ENCODE data around the gene MESP2.

Gene MESP2

GRCh38 chr15:89820666-89821611 lies 44.8 kb downstream of the MESP2 start:
- peak; percentile 40 for DNase-seq

DNA sequence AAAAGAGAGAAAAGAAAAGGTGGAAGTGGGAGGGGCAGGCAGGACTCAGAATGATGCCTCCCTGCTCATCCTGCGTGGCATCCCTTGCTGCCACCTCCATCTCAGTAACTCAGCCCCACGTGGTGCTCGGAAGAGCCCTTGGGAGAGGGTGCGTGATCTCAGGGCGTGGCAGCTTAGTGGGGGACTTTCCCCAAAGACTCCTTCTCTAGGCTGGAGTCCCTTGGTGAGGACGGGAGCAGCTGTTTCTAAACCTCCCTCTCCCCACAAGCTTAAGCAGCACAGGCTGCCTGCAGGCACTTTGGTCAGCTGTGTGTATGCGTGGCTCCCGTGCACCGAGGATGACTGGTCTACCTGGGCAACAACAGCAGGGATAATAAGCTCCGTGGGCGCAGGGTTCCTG lies 45.9 kb downstream of the MESP2 start:
- DNase-seq: no peak

GRCh38 chr15:89822611-89822950 lies 46.4 kb downstream of the MESP2 start:
- no peak for DNase-seq

DNA sequence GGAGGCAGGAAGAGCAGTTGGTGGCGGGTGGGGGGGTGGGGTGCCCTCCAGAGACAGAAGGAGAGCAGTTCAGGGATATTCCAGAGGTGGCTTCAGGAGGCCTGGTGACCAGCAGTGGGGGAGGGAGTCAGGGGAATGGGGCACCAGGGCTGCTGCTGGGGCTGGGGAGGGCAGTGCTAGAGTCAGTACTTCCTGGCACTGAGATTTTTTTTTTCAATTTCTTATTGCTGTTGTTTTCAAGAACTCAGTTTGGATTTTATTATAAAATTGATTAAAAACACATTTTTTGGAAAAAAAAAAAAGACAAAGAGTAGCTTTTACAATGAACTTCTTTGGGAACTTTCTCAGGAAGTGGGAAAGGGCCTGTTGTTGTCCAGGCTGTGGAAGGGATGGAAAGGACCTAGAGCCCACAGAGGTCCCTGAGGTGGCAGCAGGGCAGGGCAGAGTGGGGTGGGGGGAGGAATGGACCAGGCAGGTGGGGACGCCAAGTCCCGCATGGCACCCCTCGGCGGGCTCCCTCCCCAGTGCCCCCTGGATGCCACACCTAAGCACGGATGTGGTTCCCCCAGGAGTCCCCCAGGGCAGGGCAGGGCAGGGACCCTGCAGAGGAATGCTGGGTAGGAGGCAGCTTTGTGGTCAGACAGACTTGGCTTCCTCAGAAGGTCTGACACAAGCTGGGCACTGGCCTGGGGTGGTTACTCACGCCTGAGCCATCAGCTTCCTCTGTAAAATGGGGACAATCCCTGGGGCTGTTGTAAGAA lies 47.0 kb downstream of the MESP2 start:
- DNase-seq: peak; percentile 17

DNA sequence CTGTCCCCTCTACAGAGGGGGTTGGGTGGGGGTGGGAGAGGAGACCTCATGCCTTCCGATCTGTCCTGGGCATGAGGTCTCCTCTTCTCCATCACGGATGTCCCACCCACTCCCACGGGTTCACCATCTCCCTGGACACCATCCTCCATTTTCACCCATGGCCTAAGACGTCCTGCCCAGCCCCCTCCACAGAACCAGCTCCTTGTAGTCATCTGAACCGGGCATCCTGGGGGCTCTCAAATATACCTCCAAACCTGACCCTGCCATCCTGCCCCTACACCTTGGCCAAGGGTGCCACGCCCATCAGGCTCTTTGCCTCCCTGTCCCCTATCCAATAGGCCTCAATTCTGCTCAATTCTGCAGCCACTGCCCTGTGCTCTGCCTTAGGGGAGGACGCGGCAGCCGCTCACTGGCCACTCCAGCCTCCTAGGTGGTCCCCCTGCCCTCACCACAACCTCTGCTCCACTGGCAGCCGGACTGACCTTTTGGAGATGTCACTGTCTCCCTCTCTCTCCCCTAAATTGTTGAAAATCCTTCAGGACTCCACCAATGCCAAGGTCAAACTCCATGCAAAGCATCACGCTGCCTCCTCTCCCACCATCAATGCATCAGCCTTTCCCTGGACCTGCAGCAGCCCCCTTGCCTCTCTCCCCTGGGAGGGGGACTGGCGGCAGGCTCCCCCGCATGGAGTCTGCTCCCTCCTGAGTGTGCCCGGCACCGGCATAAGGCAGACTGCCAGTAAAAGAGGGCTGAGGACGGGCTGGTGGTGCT lies 47.9 kb downstream of the MESP2 start:
- no peak for DNase-seq

GRCh38 chr15:89824607-89824867 lies 48.4 kb downstream of the MESP2 start:
- no peak for DNase-seq

GRCh38 chr15:89825271-89825940 lies 49.3 kb downstream of the MESP2 start:
- peak; percentile 93 for DNase-seq

- DNase-seq: peak; percentile 51
Measured at GRCh38 chr15:89826671-89827655, 50.8 kb downstream of the MESP2 start.

DNA sequence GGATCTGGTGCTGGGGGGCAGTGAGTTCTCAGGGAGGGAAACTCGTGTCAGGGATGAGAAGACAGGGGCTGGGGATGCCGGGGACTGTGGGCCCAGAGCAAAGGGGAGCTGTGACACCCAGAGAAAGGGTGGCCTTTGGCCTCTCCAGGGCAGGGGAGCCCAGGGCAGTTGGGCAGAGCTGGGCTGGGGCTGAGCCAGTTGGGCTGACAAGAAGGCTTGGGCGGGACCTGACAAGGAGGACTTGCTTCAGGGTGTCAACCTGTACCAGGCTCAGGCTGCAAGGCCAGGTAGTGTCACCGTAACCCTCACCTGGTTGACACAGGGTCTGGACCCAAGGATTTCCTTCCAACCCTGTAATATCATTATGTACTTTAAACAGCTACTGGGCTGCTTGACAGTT lies 51.7 kb downstream of the MESP2 start:
- DNase-seq: no peak
